Limb (tissue), 2 donors: ENCODE data around the gene BDNF.

Experiments
- DNase-seq, 2 donors: peaks; one replicate each; pipeline ENCODE4 v3.0.0-alpha.2; 2016; ENCODE audit errors: extremely low spot score in 2 of 2

BDNF gene

GRCh38 chr11:27705873-27706820, 5.9 kb upstream of the BDNF start:
- DNase-seq = no peak

- no peak for DNase-seq
Measured at GRCh38 chr11:27703481-27703880, 3.2 kb upstream of the BDNF start.

GRCh38 chr11:27702811-27703210, 2.6 kb upstream of the BDNF start:
- DNase-seq = no peak

- peak; percentile 62 to 64 for DNase-seq
Measured at GRCh38 chr11:27701355-27702105, 1.3 kb upstream of the BDNF start.

- no peak for DNase-seq
Measured at GRCh38 chr11:27699926-27700350, 317 bp downstream of the BDNF start.

- DNase-seq = peak in 1 of 2 donors; percentile 69
Measured at GRCh38 chr11:27699242-27699925, 871 bp downstream of the BDNF start.

- DNase-seq = peak; percentile 89 to 94
Measured at GRCh38 chr11:27698872-27699241, 1.4 kb downstream of the BDNF start.

- DNase-seq = no peak
Measured at GRCh38 chr11:27697679-27698275, 2.5 kb downstream of the BDNF start.

- no peak for DNase-seq
Measured at GRCh38 chr11:27696961-27697360, 3.3 kb downstream of the BDNF start.

- DNase-seq = no peak
Measured at GRCh38 chr11:27696115-27696514, 4.1 kb downstream of the BDNF start.

GRCh38 chr11:27694992-27695391, 5.3 kb downstream of the BDNF start:
- no peak for DNase-seq

- DNase-seq = no peak
Measured at GRCh38 chr11:27693398-27693797, 6.9 kb downstream of the BDNF start.

- DNase-seq = no peak
Measured at GRCh38 chr11:27692781-27693180, 7.5 kb downstream of the BDNF start.

GRCh38 chr11:27688076-27688475, 12.2 kb downstream of the BDNF start:
- no peak for DNase-seq

- DNase-seq = no peak
Measured at GRCh38 chr11:27681664-27682063, 18.6 kb downstream of the BDNF start.

GRCh38 chr11:27679136-27680015, 20.9 kb downstream of the BDNF start:
- DNase-seq = no peak

GRCh38 chr11:27678242-27678641, 22.0 kb downstream of the BDNF start:
- DNase-seq = no peak

- DNase-seq = no peak
Measured at GRCh38 chr11:27677108-27677507, 23.1 kb downstream of the BDNF start.

- no peak for DNase-seq
Measured at GRCh38 chr11:27673979-27674663, 26.1 kb downstream of the BDNF start.
